K562 (cell line): ENCODE results near the gene CNOT2. TPM values are rescaled to one million over a fixed set of nuclear protein-coding genes. Genes with fewer than 3 reads are reported as not detected.

Source experiments
- BHLHE40 ChIP-seq: IDR thresholded peaks from 2 replicates; pipeline ENCODE4 v1.6.1; 2011; ENCODE audit warnings: low read length, improper control_type of control experiment
- BRD9 ChIP-seq: fragments of 450-650 bp; IDR thresholded peaks from 2 replicates; pipeline ENCODE4 v1.6.1; 2018; ENCODE audit warnings: low read depth; ENCODE audit not compliant: partially characterized antibody
- DEAF1 ChIP-seq: fragments of 450-650 bp; formaldehyde crosslinking; IDR thresholded peaks from 2 replicates; pipeline ENCODE4 v1.4.0; 2020; ENCODE audit warnings: mild to moderate bottlenecking, moderate library complexity
- HMGN3 ChIP-seq: IDR thresholded peaks from 2 replicates; pipeline ENCODE4 v1.6.1; 2011; ENCODE audit warnings: borderline replicate concordance, low read depth, mild to moderate bottlenecking, mixed read lengths, low read length; ENCODE audit not compliant: insufficient read length; ENCODE audit errors: extremely low read depth
- PCBP1 ChIP-seq: fragments of 200-400 bp; formaldehyde crosslinking; IDR thresholded peaks from 2 replicates; pipeline ENCODE4 v1.6.1; 2018; ENCODE audit warnings: mild to moderate bottlenecking, low read depth, low read length; ENCODE audit not compliant: poor library complexity, severe bottlenecking
- POLR3A ChIP-seq: IDR thresholded peaks from 2 replicates; pipeline ENCODE4 v1.6.1; 2011; ENCODE audit warnings: borderline replicate concordance, mild to moderate bottlenecking, moderate library complexity; ENCODE audit not compliant: insufficient read length, insufficient read depth; ENCODE audit errors: extremely low read depth
- RBM34 ChIP-seq: fragments of 200-400 bp; formaldehyde crosslinking; IDR thresholded peaks from 2 replicates; pipeline ENCODE4 v1.6.1; 2018; ENCODE audit warnings: low read length, borderline replicate concordance; ENCODE audit not compliant: insufficient read depth
- STAT5A ChIP-seq: IDR thresholded peaks from 2 replicates; pipeline ENCODE4 v1.6.1; 2012; ENCODE audit warnings: low read length, inconsistent platforms, borderline replicate concordance
- SUPT5H ChIP-seq: fragments of 450-650 bp; IDR thresholded peaks from 2 replicates; pipeline ENCODE4 v1.6.1; 2016
- YBX1 ChIP-seq: fragments of 450-650 bp; IDR thresholded peaks from 2 replicates; pipeline ENCODE4 v1.7.1; 2016; ENCODE audit warnings: mild to moderate bottlenecking
- ZBTB34 ChIP-seq: fragments of 250-450 bp; sonication (Bioruptor Pico); IDR thresholded peaks from 2 replicates; pipeline ENCODE4 v1.8.0; 2021; ENCODE audit warnings: mild to moderate bottlenecking, moderate library complexity
- ZNF280A ChIP-seq: fragments of 450-650 bp; IDR thresholded peaks from 2 replicates; pipeline ENCODE4 v1.6.1; 2018; ENCODE audit warnings: mild to moderate bottlenecking, low read depth; ENCODE audit not compliant: partially characterized antibody
- ZNF707 ChIP-seq: fragments of 250-450 bp; sonication (Bioruptor Pico); conservative IDR thresholded peaks from 2 replicates; pipeline ENCODE4 v1.8.0; 2022; ENCODE audit warnings: inconsistent platforms, mild to moderate bottlenecking, moderate library complexity
- ZNF766 ChIP-seq: fragments of 200-800 bp; sonication (Bioruptor generic); conservative IDR thresholded peaks from 2 replicates; pipeline ENCODE4 v1.6.1; 2016; ENCODE audit warnings: missing genetic modification characterization, missing compliant biosample characterization
- polyA plus RNA-seq, 8 experiments: library from polyadenylated mRNA; depleted of rRNA in 4 of 8; stranded (reverse) in 5 of 8; unstranded in 3 of 8; fragments of >200 nt; fragmentation: Nextera tagmentation in 2 of 8; fragmentation: Illumina TruSeq in 1 of 8; extraction: Ambion mirVana in 2 of 8; extraction: Trizol in 1 of 8; gene quantifications; 2 replicates each; pipeline versions ENCODE4 v1.2.1 to v1.2.3, GENCODE V29; 2011 to 2014; ENCODE audit warnings: inconsistent platforms in 1 of 8, missing spikeins in 1 of 8
- total RNA-seq, 7 experiments: library from RNA; depleted of rRNA in 6 of 7; stranded (reverse); fragments of >200 nt in 6 of 7; fragmentation: Illumina TruSeq in 2 of 7; extraction: Trizol in 2 of 7; gene quantifications; 2 replicates each; pipeline versions ENCODE4 v1.2.1 to v1.2.3, GENCODE V29; 2011 to 2021; ENCODE audit warnings: low replicate concordance in 1 of 7
- TF ChIP-seq, protein P1 (sequence below): fragments of 250-450 bp; sonication (Bioruptor Pico); IDR thresholded peaks from 2 replicates; pipeline ENCODE4 v1.5.0; 2021; ENCODE audit warnings: mild to moderate bottlenecking, borderline replicate concordance
- TF ChIP-seq, protein P2 (sequence below): fragments of 250-450 bp; sonication (Bioruptor Pico); IDR thresholded peaks from 2 replicates; pipeline ENCODE4 v1.5.0; 2020; ENCODE audit warnings: mild to moderate bottlenecking, borderline replicate concordance

The CNOT2 gene
- total and polyA plus RNA-seq, 9 of the 15 experiments (the other 6 are each of a cell fraction or from before 2014, with no cell fraction given) = 43.6 to 119 (median 84.4) TPM

DNA sequence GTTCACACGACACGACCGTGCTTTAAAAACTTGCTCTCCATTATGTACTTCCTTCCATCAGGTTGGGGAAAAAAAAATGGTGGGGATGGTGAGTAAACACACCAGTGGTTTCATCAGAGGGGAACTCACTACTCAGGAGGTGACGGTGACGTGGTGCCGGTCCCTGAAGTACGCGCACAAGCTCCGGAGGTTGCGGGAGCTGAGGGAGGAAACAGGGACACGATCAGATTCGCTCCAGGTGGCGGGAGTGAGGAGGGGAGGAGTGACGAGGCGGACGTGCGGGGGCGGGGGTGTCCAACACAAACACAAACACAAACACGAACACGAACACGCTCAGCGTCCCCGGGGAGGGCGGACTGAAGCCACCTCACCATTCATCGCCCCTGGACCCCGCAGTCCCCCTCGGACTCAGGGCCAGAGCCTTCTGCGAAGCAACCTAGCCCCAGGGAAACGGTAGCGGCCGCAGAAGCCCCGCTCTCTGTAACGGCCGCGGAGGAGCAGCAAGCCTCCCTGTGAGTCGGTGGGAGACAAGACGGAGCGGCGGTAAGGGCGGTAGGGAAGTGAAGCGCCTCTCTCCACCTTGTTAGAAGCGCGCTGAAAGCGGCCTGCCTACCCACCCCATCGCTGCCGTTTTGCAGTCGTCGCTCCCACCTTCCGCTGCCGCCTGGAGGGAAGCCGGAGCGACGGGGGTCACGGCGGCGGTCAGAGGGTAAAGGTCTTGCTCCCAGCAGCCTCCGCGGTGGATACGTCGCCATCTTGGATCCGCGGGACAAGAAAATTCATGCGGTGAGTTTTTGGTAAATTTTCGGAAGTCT, at the start of gene CNOT2 (continued):
- TF ChIP-seq HMGN3 (no peak), PCBP1 (peak; percentile 42), STAT5A (no peak; the same call in 1 of the 2 replicates), RBM34 (no peak), ZBTB34 (CRISPR knock-in tag) (no peak), SUPT5H (peak; percentile 95), POLR3A (no peak), DEAF1 (CRISPR knock-in tag) (no peak), ZNF766 (CRISPR knock-in tag) (no peak), YBX1 (no peak), ZNF280A (no peak), BHLHE40 (peak; percentile 52), BRD9 (peak; percentile 74), ZNF707 (0 out of 2 replicates have a peak, but pooled peaks have one; percentile 15)
- TF ChIP-seq, protein P1, sequence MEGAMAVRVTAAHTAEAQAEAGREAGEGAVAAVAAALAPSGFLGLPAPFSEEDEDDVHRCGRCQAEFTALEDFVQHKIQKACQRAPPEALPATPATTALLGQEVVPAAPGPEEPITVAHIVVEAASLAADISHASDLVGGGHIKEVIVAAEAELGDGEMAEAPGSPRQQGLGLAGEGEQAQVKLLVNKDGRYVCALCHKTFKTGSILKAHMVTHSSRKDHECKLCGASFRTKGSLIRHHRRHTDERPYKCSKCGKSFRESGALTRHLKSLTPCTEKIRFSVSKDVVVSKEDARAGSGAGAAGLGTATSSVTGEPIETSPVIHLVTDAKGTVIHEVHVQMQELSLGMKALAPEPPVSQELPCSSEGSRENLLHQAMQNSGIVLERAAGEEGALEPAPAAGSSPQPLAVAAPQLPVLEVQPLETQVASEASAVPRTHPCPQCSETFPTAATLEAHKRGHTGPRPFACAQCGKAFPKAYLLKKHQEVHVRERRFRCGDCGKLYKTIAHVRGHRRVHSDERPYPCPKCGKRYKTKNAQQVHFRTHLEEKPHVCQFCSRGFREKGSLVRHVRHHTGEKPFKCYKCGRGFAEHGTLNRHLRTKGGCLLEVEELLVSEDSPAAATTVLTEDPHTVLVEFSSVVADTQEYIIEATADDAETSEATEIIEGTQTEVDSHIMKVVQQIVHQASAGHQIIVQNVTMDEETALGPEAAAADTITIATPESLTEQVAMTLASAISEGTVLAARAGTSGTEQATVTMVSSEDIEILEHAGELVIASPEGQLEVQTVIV (CRISPR knock-in tag) = 0 out of 2 replicates have a peak, but pooled peaks have one; percentile 20
- TF ChIP-seq, protein P2, sequence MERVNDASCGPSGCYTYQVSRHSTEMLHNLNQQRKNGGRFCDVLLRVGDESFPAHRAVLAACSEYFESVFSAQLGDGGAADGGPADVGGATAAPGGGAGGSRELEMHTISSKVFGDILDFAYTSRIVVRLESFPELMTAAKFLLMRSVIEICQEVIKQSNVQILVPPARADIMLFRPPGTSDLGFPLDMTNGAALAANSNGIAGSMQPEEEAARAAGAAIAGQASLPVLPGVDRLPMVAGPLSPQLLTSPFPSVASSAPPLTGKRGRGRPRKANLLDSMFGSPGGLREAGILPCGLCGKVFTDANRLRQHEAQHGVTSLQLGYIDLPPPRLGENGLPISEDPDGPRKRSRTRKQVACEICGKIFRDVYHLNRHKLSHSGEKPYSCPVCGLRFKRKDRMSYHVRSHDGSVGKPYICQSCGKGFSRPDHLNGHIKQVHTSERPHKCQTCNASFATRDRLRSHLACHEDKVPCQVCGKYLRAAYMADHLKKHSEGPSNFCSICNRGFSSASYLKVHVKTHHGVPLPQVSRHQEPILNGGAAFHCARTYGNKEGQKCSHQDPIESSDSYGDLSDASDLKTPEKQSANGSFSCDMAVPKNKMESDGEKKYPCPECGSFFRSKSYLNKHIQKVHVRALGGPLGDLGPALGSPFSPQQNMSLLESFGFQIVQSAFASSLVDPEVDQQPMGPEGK (CRISPR knock-in tag) = 0 out of 2 replicates have a peak, but pooled peaks have one; percentile 43
